GM12878 (cell line): ENCODE measurements around the gene ORAI3. TPM values are rescaled to one million over a fixed set of nuclear protein-coding genes. Genes with fewer than 3 reads are reported as not detected.

Experiments used
- BRCA1 ChIP-seq: IDR thresholded peaks from 2 replicates; pipeline ENCODE4 v1.6.1; 2011; ENCODE audit warnings: low read depth, low read length, improper control_type of control experiment
- CHD2 ChIP-seq: IDR thresholded peaks from 2 replicates; pipeline ENCODE4 v1.6.1; 2011; ENCODE audit warnings: low read depth, low read length, improper control_type of control experiment, borderline replicate concordance
- E2F8 ChIP-seq: fragments of 450-650 bp; IDR thresholded peaks from 2 replicates; pipeline ENCODE4 v1.6.1; 2018; ENCODE audit warnings: mild to moderate bottlenecking, low read depth, moderate library complexity; ENCODE audit not compliant: partially characterized antibody
- EED ChIP-seq: sonication (generic); IDR thresholded peaks from 2 replicates; pipeline ENCODE4 v1.6.1; 2016; ENCODE audit warnings: antibody characterized with exemption, low read depth
- ELK1 ChIP-seq: IDR thresholded peaks from 2 replicates; pipeline ENCODE4 v1.6.1; 2012; ENCODE audit warnings: low read depth, low read length, improper control_type of control experiment
- EP300 ChIP-seq, 2 experiments: fragments of 150-350 bp in 1 of 2; IDR thresholded peaks; 2 replicates each; pipeline ENCODE4 v1.6.1; 2011 to 2012; ENCODE audit warnings: low read depth in 2 of 2, low read length in 2 of 2, borderline replicate concordance in 1 of 2, improper control_type of control experiment in 1 of 2, inconsistent platforms in 1 of 2; ENCODE audit not compliant: control insufficient read depth in 1 of 2
- IKZF1 ChIP-seq: fragments of 450-650 bp; conservative IDR thresholded peaks from 2 replicates; pipeline ENCODE4 v1.6.1; 2017; ENCODE audit warnings: antibody characterized with exemption, mild to moderate bottlenecking
- PAX5 ChIP-seq: IDR thresholded peaks from 2 replicates; pipeline ENCODE4 v1.6.1; 2011; ENCODE audit warnings: low read depth, low read length, borderline replicate concordance
- PRDM15 ChIP-seq: fragments of 450-650 bp; formaldehyde crosslinking; IDR thresholded peaks from 2 replicates; pipeline ENCODE4 v1.4.0; 2020; ENCODE audit warnings: mild to moderate bottlenecking, moderate library complexity
- REST ChIP-seq: IDR thresholded peaks from 2 replicates; pipeline ENCODE4 v1.6.1; 2012; ENCODE audit warnings: mild to moderate bottlenecking, low read depth, low read length
- RFX5 ChIP-seq: IDR thresholded peaks from 2 replicates; pipeline ENCODE4 v1.6.1; 2011; ENCODE audit warnings: low read depth, low read length, improper control_type of control experiment
- TAF1 ChIP-seq: IDR thresholded peaks from 2 replicates; pipeline ENCODE4 v1.6.1; 2011; ENCODE audit warnings: mild to moderate bottlenecking, low read depth, low read length, borderline replicate concordance
- TARDBP ChIP-seq: IDR thresholded peaks from 2 replicates; pipeline ENCODE4 v1.6.1; 2016; ENCODE audit warnings: borderline replicate concordance
- ZBED1 ChIP-seq: IDR thresholded peaks from 2 replicates; pipeline ENCODE4 v1.6.1; 2016; ENCODE audit warnings: borderline replicate concordance
- ZNF384 ChIP-seq: IDR thresholded peaks from 2 replicates; pipeline ENCODE4 v1.6.1; 2012; ENCODE audit warnings: low read depth, mild to moderate bottlenecking, low read length, improper control_type of control experiment, borderline replicate concordance
- polyA plus RNA-seq, 11 experiments: library from polyadenylated mRNA; depleted of rRNA in 4 of 11; unstranded in 6 of 11; stranded (reverse) in 5 of 11; fragments of >200 nt; fragmentation: Nextera tagmentation in 4 of 11; fragmentation: Illumina TruSeq in 1 of 11; extraction: Ambion mirVana in 4 of 11; extraction: Trizol in 1 of 11; gene quantifications; 1 replicate in 1 of 11; 2 replicates in 10 of 11; pipeline versions ENCODE4 v1.2.1 to v1.2.3, GENCODE V29; 2011 to 2016; ENCODE audit warnings: inconsistent platforms in 2 of 11, missing spikeins in 2 of 11, low read depth in 1 of 11
- total RNA-seq, 4 experiments: library from RNA; depleted of rRNA in 3 of 4; stranded (reverse); fragments of >200 nt in 3 of 4; fragmentation: Illumina TruSeq in 1 of 4; extraction: Trizol in 1 of 4; gene quantifications; 2 replicates each; pipeline versions ENCODE4 v1.2.1 to v1.2.3, GENCODE V29; 2013 to 2021
- TF ChIP-seq, protein P1 (sequence below): IDR thresholded peaks from 2 replicates; pipeline ENCODE4 v1.6.1; 2011; ENCODE audit warnings: borderline replicate concordance, low read depth, mild to moderate bottlenecking, moderate library complexity, low read length; ENCODE audit not compliant: insufficient read depth, poor library complexity, severe bottlenecking

Gene ORAI3
- total and polyA plus RNA-seq, 10 of the 15 experiments (the other 5 are each of a cell fraction or from before 2014, with no cell fraction given): 3.4 to 21.9 (median 16.2) TPM

DNA sequence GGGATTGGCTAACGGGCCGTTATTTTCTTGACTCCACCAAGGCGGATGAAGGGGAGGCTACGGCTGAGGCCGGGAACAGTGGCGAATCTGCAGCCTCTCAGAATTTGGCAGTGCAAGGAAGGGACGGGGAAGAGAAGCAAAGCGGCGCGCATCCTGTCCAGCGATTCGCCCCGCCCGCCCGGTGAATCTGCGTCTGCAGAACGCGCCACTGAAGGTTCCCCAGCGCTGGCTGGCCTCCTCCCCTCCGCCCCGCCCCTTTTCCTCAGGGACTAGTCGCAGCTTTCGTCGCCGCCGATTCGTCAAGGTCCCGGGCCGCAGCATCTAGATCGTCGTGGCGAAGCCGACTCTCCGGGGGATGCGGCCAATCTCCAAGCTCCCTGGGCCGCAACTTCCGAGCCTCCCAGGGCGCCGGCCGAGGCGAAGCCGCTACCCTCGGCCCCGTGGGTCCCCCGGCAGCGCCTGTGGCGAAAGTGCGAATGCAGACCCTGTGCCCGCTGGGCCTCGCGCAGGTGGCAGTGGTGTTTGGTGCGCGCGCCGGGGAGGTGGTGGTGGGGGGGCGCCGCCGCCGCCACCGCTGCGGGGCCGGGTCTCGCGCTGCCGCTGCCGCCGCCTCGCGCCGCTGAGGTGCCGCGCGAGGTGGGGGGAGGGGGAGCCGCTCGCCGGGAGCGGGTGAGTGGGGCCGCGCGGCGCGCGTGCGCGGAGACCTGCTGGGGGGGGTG lies 8.7 kb downstream of the ORAI3 start, which contains the start of gene SETD1A (continued):
- peak; percentile 67 for TF ChIP-seq E2F8
- TF ChIP-seq BRCA1: no peak
- no peak for TF ChIP-seq PAX5
- TF ChIP-seq TARDBP: peak; percentile 79; the same call in 1 of the 2 replicates
- no peak; the same call in 1 of the 2 replicates for TF ChIP-seq CHD2
- TF ChIP-seq TAF1: peak; percentile 19; the same call in 1 of the 2 replicates
- no peak for TF ChIP-seq PRDM15 (CRISPR knock-in tag)
- TF ChIP-seq ZNF384: no peak
- TF ChIP-seq EP300 (IDR thresholded peaks at IDR 0.05; ENCODE audit: borderline replicate concordance in 1 of 2, control insufficient read depth in 1 of 2, low read depth in 2 of 2, low read length in 2 of 2): peak in 1 of 2 experiments; percentile 99; a peak in 2 of 4 replicates
- peak; percentile 100 for TF ChIP-seq IKZF1
- no peak; the same call in 1 of the 2 replicates for TF ChIP-seq ELK1
- no peak for TF ChIP-seq RFX5
- no peak for TF ChIP-seq EED
- TF ChIP-seq ZBED1: no peak
- TF ChIP-seq, protein P1, sequence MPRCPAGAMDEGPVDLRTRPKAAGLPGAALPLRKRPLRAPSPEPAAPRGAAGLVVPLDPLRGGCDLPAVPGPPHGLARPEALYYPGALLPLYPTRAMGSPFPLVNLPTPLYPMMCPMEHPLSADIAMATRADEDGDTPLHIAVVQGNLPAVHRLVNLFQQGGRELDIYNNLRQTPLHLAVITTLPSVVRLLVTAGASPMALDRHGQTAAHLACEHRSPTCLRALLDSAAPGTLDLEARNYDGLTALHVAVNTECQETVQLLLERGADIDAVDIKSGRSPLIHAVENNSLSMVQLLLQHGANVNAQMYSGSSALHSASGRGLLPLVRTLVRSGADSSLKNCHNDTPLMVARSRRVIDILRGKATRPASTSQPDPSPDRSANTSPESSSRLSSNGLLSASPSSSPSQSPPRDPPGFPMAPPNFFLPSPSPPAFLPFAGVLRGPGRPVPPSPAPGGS: no peak
- TF ChIP-seq REST: no peak
